IPS-NIHi7 (cell line): Measurements from ENCODE around the gene SPOCD1.

Experiments
- DNase-seq: peaks from one replicate; pipeline ENCODE4 v3.0.0; 2012; ENCODE audit warnings: mixed read lengths; ENCODE audit errors: extremely low spot score

The SPOCD1 gene

DNA sequence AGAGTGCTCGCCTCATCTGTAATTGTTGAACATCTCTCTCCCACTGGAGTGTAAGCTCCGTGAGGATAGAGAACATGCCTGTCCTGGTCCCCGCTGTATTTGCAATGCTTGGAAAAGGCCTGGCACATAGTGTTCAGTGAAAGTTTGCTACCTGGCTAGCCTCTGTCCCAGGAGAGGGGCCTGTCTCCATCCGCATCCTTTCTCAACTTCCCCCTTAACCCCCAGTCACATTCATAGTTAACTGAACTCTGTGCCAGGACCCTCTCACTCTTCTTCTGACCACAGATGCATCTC is 15.2 kb downstream of the SPOCD1 start:
- DNase-seq = no peak

DNA sequence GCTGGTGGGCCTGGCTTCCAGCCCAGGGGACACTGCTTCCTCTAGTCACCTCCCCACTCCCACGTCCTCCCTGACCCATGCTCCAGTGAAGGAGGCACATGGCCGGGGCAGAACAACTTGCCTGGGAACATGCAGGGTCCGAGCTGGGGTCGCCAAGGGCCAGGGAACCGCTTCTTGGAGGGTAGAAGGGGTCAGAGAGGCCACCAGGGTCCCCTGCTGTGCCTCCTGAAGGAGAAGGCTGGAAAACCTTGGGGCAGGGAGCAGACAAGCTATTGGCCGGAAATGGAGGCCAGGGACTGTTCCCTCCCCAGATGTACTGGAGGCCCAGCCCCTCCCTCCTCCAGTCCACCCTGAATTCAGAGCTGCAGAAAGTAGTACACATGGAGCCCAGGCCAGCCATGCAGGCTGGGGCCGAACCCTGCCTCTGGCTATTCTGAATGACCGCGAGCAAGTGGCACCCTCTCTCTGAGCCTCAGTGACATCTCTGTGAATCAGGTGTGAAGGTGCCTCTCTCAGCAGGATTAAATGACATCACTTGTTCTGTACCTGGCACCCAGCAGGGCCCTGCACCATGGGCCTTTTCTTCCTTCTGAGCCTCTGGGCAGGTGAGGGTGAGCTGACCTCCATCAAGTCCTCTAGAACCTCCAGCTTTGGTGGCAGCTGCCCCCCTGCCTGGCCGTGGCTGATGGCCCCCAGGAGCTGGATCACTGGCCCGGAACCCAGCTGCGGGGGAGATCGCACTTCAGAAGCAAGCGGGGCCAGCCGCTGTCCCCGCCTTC is 15.7 kb downstream of the SPOCD1 start:
- no peak for DNase-seq

DNA sequence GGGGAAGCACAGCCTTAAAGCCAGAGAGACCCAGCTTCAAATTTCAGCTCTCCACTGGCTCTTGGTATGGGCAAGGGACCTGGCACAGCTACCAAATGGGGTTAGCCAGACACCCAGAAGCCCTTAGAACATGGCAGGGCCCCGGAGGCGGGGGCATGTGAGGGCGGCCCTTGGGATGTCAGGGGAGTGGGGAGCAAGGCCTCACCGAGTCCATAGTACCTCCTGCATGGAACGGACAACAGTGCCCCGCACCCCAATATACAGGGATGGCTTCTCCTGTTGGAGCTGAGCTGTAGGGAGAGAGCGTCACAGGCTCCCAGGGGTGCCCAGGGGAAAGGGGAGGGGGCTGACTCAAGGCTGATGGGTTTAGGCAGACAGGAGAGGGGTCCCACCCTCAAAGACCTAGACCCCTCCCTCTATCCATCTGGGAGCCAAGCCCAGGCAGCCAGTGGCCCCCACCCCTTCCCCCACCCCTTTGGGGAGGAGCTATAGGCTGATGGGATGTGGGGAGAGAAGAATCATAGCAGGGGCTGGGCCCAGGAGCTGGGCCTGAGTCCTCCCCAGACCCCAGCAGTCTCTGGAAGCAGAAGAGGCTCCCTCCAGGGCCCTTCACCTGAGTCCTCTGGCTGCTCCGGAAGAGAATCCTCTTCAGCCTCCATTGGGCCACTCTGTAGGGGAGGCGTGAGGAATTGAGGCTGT is 16.5 kb downstream of the SPOCD1 start:
- DNase-seq = no peak

DNA sequence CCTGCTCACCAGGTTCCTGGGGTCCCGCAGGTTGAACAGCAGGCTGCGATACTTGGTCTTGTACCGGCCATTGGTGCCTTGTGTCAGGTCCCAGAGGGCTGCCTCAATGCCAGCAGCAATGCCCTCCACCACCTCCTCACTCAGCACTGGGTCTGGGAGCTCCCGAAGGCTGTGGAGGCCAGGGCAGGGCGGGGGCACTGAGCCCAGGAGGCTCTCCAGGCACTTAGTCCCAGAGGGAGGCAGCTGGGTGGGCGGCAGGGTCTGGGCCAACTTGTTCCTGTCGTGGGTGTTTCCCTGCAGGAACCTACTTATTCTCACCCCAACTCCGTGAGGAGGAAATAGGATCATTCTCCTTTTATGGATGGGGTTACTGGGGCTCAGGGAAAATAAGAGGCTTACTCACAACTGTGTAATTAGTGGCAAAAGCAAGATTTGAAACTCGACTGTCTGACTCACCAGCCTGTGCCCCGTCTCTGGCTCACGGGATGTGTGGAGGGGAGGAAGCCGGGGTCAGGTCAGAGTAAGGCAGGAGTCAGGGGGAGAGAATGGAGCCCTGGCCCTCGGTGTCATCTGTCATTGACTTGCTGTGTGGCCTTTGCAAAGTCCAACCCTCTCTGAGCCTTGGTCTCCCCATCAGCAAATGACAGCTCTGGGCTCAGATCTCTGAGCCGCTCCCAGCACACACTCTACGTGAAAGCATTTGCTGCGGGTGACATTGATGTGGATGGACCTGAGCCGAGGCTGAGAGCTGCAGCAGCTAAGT is 17.2 kb downstream of the SPOCD1 start:
- peak; percentile 18 for DNase-seq

DNA sequence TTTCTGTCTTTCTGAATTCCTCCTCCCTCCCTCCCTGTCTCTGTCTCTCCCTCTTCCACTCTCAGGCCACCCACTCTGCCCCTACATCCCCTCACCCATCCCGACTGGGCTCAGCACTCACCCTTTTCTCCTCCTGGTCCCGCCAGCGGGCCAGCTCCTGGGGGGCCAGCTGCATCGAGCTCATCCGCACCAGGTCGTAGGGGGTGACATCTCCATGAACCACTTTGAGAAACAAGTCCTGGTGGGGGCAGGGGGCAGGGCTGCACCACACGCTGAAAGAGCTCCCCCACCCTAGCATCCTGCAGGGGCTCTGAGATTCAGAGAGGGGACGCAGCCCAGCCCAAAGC is 17.8 kb downstream of the SPOCD1 start:
- DNase-seq = peak; percentile 8

DNA sequence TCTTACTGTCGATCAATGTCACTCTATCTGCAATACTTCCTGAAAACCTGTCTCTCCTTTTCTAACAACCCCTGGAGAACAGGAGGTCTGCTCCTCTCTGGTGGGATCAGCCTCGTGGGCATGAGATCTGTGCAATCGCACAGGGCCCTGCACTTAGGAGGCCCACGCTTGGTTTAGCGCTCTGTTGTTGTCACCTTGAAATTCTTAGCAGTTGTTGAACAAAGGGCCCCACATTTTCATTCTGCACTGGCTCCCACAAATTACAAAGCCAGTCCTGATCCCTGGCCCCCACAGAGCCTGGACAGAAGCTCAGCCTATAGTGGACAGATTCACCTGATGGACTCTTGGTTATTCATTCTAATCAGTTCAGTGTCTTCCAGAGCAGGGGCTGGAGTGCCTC is 18.6 kb downstream of the SPOCD1 start:
- no peak for DNase-seq

DNA sequence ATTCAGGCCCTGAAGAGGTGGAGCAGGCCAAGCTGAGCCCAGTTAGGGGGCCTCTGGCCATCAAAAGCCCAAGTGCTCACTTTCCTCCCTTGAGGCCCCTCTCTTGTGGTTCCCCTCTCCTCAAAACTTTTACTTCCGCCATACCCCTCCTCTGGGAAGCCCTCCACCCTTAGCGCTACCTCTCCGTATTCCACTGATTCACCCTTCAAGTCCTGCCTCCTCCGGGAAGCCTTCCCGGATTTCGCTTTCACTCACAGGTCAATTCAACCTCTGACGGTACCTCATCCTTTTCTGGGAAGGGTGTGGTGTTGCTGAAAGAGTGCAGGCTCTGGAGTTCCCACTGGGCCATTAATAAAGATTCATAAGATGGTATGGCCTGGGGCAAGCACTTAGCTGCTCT is 19.1 kb downstream of the SPOCD1 start:
- DNase-seq = no peak

DNA sequence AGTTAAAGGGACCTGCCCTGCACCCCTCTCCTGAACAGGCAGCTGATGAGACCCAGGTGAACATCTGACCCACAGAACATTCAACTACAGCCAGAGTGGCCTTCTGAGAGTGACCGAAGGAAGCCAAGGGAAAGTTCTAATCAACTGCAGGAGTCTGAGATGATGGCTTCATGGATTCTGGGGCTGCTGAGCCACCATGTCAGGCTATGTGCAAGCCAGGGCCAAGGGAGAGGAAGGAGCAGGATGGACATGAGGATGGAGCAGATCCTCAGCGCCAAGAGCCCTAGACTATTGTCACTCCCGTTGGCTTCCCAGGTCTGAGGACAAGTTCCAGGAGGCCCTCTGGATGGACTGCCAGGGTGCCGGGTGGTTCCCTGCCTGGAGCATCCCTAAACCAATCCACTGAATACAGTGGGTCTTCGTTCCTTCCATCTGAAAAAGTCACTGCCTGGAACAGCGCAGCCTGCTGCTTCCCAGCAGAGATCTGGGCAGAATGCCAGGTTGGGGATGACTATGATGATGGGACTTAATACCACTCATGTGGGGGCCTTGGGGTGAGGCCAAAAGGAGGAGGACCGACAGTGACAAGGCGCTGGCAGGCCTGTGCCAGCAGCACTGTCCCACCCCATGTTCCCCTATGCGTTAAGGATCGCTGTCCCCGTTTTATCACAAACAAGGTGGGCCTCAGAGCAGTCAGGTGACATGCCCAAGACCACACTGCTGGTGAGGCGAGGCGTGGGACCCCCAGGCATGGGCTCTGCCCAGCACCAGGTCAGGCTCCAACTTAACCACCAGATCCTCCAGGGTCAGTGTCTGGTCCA is 19.8 kb downstream of the SPOCD1 start:
- no peak for DNase-seq

DNA sequence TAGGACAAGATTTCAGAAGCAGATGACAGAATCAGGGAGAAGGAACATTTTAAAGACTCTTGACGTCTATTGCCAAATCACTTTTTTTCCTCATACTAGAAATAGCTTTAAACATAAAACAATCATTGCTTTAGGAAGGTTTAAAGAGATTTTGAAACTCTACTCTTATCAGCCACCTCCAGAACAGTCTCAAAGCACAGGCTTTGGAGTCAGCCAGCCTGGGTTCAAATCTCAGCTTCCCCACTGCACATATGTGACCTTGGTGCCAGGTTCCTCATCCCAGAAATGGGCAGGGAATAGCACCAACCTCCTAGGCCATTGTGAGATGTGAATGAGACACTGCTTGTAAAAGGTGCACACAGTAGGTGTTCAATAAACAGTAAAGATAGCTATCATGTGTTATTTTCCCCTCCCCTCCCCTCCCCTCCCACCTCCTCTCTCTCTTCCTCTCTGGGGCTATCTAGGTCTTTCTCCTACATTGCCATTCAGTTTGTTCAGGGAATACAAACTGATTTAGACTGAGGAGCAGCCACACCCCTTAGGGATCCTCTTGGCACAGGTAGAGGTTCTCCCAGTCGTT is 20.6 kb downstream of the SPOCD1 start:
- DNase-seq = no peak

DNA sequence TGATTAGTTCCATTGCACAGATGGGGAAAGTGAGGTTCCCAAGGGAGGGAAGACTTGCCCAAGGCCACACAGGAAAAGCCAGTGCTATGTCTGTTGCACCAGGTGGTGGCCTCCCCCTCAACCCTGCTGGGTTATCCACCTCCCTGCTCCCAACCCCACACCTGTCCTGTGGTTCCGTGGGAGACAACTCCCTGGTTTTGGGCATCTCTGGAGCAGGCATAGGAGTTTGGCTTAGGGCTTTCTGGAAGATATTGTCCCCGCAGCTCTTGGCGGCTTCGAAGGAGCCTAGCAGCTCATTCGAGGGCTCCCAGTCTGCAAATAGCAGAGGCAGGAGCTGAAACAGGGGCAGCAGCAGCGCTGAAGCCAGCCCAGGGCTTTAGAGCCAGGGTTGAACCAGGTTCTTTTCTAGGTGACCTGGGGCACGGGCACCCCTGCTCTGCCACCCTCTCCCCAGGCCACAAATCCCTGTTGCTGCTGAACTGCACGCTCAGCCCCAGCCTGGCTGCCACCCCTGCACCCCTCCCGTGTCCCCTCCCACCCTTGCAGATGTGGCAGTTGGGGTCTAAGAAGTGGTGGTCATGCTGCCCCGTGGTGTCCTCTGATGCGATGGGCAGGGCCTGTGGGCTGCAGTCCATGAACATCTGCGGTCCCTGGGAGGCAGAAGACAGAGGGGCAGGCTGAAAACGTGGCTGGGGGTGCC is 22.1 kb downstream of the SPOCD1 start:
- DNase-seq = no peak

DNA sequence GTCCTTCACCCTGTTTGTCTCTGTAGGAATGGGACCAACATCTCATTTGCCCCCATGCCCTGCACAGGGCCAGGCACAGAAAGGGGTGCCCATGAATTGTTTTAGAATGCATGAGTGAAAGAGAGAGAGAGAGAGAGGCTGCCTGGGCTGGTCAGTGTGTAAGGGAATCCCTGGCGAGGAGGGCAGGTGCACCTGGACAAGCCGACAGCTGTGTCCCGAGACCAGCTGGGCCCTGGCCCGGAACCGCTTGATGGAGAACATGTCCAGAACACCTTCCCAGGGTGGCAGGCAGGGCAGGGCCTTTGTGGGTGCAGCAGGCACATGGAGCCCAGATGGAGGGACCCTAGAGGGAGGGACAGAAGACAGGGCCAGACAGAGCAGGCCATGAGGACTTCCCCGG is 22.7 kb downstream of the SPOCD1 start:
- DNase-seq = no peak

DNA sequence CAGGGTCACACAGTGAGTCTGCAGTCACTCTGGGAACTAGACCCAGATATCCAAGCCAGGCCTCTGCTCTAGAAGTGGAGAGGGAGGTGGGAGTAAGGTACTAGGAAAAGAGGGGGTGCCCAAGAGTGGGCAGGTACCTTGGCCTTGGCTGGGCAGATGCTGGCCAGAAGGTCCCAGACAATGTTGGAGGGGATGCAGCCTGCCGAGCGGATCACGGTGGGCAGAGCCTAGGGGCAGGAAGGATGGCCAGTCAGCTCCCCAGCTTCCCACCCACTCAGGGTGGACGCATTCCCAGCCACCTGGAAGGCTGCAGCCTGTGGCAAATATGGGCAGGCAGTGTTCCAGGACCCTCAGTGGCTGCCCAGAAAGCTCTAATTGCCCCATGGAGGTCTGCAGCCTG is 23.3 kb downstream of the SPOCD1 start:
- DNase-seq = no peak

DNA sequence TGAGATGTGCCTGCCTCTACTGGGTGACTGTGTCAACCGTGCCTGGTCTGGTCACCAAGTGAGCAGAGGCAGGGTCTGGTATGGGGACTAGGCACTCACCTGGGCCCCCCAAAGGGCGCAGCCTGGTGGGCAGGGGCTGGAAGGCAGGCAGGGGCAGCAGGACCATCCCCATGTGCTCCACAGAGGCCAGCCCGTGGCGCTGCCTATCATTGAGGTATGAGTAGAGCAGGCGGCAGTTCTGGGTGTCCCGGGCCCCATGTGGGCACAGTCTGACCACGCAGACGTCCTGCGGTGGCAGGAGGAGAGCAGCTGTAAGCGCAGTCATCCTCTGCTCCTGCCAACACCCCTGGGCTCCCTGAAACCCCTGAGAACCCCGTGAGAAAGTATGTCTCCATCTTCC is 23.7 kb downstream of the SPOCD1 start:
- no peak for DNase-seq

DNA sequence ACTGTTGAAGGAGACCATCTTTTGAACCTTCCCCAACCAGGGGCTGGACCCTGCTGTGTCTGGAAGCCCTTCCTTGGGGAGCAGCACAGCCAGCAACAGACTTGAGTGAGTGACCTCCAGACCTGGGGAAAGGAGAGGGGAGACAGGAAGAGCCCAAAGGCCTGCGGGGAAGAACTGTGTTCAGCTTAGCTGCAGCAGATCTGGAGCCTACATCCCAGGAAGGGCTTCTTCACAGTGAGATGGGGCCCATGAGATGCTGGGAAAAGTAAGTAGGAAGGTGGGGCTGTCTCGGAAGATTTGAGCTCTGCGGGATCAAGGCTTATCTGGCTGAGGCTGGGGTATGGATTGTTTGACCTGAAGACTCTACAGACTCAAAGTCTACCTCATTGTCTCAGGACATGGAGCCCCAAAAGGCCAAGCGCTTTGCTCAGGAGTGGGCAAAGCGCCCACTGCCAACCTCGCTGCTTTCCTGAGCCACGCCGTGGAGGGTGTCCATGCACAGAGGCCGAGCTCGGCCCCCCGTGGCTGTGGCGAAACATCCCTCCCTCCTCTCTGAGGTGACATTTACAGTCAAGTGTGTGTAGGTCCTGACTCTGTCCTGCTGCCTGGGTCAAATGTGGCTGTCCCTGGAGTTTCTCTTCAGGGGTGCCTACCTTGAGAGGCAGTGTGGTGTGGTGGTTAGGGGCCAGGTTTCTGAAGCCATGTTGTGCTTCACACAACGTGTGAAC is 24.5 kb downstream of the SPOCD1 start:
- DNase-seq = no peak

DNA sequence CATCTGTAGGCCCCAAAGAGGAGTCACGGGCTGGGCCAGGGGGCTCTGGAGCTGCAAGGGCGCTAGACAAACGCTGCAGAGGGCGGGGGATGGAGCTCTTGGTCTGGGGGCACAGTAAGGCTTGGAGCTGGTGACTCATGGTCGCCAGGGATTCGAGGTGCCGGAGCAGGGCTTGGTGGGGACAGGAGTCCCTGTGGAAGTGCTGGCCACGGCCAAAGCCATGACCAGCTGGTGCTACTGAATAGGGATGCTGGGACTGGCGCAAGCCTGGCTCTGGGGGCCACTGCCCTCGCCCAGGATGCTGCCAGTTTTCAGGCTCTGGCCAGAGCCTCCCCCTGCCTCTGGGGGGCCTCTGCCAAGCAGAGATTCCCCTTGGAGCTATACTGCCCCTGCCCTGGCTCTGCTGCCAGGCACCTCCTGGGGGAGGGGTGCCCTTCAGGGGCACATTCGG is 25.2 kb downstream of the SPOCD1 start:
- DNase-seq = no peak

DNA sequence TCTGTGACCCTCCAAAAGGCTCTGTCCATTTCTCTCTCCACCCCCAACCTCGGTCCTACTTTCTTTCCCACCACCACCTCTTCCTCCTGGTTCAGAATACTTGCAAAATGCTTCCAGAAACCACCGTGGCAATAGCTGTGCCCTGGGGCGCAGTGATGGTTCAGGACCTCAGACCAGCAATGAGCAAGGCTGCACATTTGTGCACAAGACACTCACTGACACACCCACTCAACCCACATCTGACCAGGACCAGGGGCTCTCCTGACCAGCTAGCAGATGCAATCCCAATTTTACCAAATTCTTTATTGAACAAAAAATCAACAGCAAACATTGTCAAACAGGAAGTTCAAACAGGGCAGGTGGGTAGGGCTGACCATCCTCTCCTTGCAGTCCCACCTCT is 25.7 kb downstream of the SPOCD1 start:
- no peak for DNase-seq

DNA sequence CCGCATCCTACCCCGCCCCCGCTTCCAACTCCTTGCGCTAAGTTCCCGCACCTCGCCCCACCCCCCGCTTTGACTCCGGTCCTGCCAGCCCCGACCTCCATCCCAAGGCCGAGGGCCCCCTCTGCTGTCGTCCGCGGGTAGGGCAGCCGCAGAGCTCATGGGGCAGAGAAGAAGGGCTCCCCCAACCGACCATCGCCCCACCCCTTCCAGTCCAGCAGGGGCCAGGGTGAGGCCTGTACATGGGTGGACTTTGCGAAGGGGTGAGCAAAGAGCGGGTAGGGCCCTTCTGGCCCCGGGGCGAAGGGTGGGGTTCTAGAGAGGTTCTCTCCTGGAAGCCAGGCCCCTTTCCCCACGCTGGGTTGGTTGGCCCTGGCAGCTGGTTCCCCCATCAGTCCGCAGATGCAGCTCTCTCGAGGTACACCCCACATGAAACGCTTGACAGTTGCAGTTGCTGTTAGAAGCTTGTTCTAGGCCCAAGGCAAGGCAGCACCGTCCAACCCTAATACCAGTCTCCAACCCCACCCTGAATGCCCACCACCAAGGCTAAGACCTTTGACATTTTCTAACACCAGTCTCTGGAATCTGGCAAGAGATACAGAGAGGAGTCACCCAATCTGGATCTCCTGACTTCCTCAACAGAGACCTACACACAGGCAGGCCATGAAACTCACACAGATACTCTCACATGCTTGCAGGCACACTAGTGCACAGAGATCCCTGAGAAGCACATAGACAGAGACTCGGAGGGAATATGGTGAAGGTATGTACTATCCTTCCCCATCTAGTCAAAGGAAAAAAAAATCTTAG is 26.4 kb downstream of the SPOCD1 start:
- DNase-seq = peak; percentile 99

DNA sequence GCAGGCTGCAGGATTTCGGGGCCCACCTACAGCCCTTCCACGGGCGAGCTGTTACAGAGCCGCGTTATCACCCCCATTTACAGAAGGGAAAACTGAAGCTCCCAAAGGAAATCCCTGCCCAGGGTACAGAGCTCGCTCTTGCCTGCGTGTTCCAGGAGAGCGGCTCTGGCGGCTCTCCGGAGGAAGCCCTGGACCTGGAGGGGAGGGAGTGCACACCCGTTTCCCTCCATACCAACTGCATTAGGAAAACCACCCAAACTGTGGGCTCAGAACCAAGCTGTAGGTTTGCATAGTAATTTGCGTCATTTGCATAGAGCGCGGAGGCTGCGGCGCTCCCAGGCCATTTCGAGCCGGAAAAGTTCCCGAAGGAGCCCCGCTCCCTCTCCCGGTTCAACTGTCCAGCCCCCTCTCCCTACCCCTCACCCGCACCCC is 27.0 kb downstream of the SPOCD1 start:
- no peak for DNase-seq

DNA sequence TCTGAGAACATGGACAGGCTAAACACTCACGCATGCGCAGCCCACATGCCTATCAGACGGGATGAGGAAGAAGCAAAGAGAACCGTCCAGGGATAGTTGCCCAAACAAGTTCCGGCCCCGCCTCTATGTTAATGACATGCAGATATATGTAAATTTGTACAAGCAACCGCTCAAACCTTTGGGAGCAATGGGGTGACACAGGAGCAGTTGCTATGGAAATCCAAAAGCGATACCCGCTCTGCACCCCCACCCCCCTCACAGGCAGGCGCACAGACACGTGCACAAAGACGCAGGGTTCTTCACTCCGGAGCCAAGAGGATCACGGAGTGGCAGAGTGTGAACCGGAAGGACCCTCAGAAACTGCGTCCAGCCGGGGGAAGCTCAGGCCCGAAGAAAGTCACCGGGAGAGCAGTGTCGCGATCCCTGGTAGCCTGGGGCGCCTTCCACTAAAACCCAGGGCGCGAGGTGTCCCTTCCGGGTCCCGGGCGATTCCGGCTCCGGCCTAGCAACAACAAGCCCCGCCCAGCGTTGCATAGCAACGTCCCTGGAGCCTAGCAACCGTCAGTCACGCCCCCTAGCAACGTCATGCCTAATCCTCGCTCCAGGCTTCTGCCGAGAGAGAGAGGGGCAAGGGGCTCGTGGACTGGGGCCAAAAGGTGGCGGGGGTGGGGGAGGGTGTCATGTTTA is 27.5 kb downstream of the SPOCD1 start:
- DNase-seq = peak; percentile 96
